Measurements from ENCODE around the gene SLC30A3.

GRCh38 chr2:27205206-27205605 lies 57.6 kb downstream of the SLC30A3 start:
- TF ChIP-seq CTCF (conservative IDR thresholded peaks at IDR 0.05), result no peak
- TF ChIP-seq EZH2 (IDR thresholded peaks at IDR 0.05; ENCODE audit: low read depth), result no peak

All from PC-9 (cell line).